ENCODE data around the gene LRRC34. TPM values are rescaled to one million over a fixed set of nuclear protein-coding genes. Genes with fewer than 3 reads are reported as not detected.

LRRC34 gene
- total RNA-seq, 1 donor from 2014 or later = 3.6 TPM

GRCh38 chr3:169769287-169770181 lies 43.2 kb downstream of the LRRC34 start, which contains the start of gene ACTRT3:
Gene ACTRT3, minus strand, starts transcription at chr3:169769561. Its CDS starts 41 bp downstream, at chr3:169769520.
- H3K9me3 Mint-ChIP-seq (ENCODE audit: unreplicated experiment) = peaks cover 33% of the 10 kb centered on the region
- H3K27me3 Mint-ChIP-seq (ENCODE audit: unreplicated experiment) = peaks cover 29% of the 10 kb centered on the region
- peak; percentile 81 for DNase-seq
- no peaks in the 10 kb centered on the region for H3K36me3 Mint-ChIP-seq (ENCODE audit: unreplicated experiment)
- no peak for TF ChIP-seq CTCF (IDR thresholded peaks at IDR 0.05; ENCODE audit: partially characterized antibody, unreplicated experiment)
- peak within 1 kb of the TSS; percentile 92 for H3K4me3 Mint-ChIP-seq (ENCODE audit: unreplicated experiment)
- peaks cover 7% of the 10 kb centered on the region for H3K4me1 Mint-ChIP-seq (ENCODE audit: low read depth, unreplicated experiment)
- peak within 1 kb of the TSS; percentile 72 for H3K27ac Mint-ChIP-seq (ENCODE audit: unreplicated experiment)

- H3K4me1 Mint-ChIP-seq (ENCODE audit: low read depth, unreplicated experiment) = peaks cover 7% of the 10 kb centered on the region
- peak within 1 kb of the TSS; percentile 96 for H3K27ac Mint-ChIP-seq (ENCODE audit: unreplicated experiment)
- peaks cover 13% of the 10 kb centered on the region for H3K9me3 Mint-ChIP-seq (ENCODE audit: unreplicated experiment)
- peaks cover 4% of the 10 kb centered on the region for H3K36me3 Mint-ChIP-seq (ENCODE audit: unreplicated experiment)
- peak; percentile 94 for DNase-seq
- H3K4me3 Mint-ChIP-seq (ENCODE audit: unreplicated experiment) = peak within 1 kb of the TSS; percentile 98
- H3K27me3 Mint-ChIP-seq (ENCODE audit: unreplicated experiment) = peaks cover 11% of the 10 kb centered on the region
- TF ChIP-seq CTCF (IDR thresholded peaks at IDR 0.05; ENCODE audit: partially characterized antibody, unreplicated experiment) = no peak
Measured at GRCh38 chr3:169764882-169765612, 47.7 kb downstream of the LRRC34 start, which contains the start of gene TERC. Gene TERC, minus strand, starts transcription at chr3:169765060.

GRCh38 chr3:169764312-169764881 lies 48.3 kb downstream of the LRRC34 start:
- peaks cover 9% of the 10 kb centered on the region for H3K27me3 Mint-ChIP-seq (ENCODE audit: unreplicated experiment)
- H3K9me3 Mint-ChIP-seq (ENCODE audit: unreplicated experiment) = peaks cover 10% of the 10 kb centered on the region
- TF ChIP-seq CTCF (IDR thresholded peaks at IDR 0.05; ENCODE audit: partially characterized antibody, unreplicated experiment) = no peak
- H3K36me3 Mint-ChIP-seq (ENCODE audit: unreplicated experiment) = peaks cover 4% of the 10 kb centered on the region
- H3K4me3 Mint-ChIP-seq (ENCODE audit: unreplicated experiment) = peak overlapping the region; percentile 98
- peak overlapping the region; percentile 96 for H3K27ac Mint-ChIP-seq (ENCODE audit: unreplicated experiment)
- DNase-seq = peak; percentile 52
- H3K4me1 Mint-ChIP-seq (ENCODE audit: low read depth, unreplicated experiment) = peaks cover 7% of the 10 kb centered on the region

GRCh38 chr3:169760479-169760878 lies 52.2 kb downstream of the LRRC34 start:
- no peak for TF ChIP-seq CTCF (IDR thresholded peaks at IDR 0.05; ENCODE audit: partially characterized antibody, unreplicated experiment)
- no peak overlapping the region for H3K4me3 Mint-ChIP-seq (ENCODE audit: unreplicated experiment)
- peaks cover 8% of the 10 kb centered on the region for H3K9me3 Mint-ChIP-seq (ENCODE audit: unreplicated experiment)
- no peak for DNase-seq
- H3K36me3 Mint-ChIP-seq (ENCODE audit: unreplicated experiment) = peaks cover 4% of the 10 kb centered on the region
- no peak overlapping the region for H3K27ac Mint-ChIP-seq (ENCODE audit: unreplicated experiment)
- H3K27me3 Mint-ChIP-seq (ENCODE audit: unreplicated experiment) = peaks cover 6% of the 10 kb centered on the region
- H3K4me1 Mint-ChIP-seq (ENCODE audit: low read depth, unreplicated experiment) = peaks cover 7% of the 10 kb centered on the region
